HG03025 (cell line): ENCODE data around the gene CDH23.

ENCODE experiments used
- ATAC-seq: cut with Tn5 transposase; IDR thresholded peaks from one replicate; pipeline ENCODE4 v1.9.1; 2021; ENCODE audit warnings: mild to moderate bottlenecking, moderate library complexity; ENCODE audit not compliant: unreplicated experiment, low FRiP score

CDH23 gene

GRCh38 chr10:71665456-71665855 lies 268.7 kb downstream of the CDH23 start:
- ATAC-seq: no peak

GRCh38 chr10:71666639-71667386 lies 270.1 kb downstream of the CDH23 start:
- no peak for ATAC-seq

- ATAC-seq: no peak
These were observed 270.6 kb downstream of the CDH23 start for GRCh38 chr10:71667387-71667752.

- ATAC-seq: no peak
These were observed 275.6 kb downstream of the CDH23 start for GRCh38 chr10:71671994-71672946.

- no peak for ATAC-seq
These were observed 278.7 kb downstream of the CDH23 start for GRCh38 chr10:71675295-71675970.

- no peak for ATAC-seq
These were observed 280.5 kb downstream of the CDH23 start for GRCh38 chr10:71677261-71677660.

- no peak for ATAC-seq
These were observed 281.5 kb downstream of the CDH23 start for GRCh38 chr10:71678057-71678805.

- no peak for ATAC-seq
These were observed 282.7 kb downstream of the CDH23 start for GRCh38 chr10:71679425-71679824.

GRCh38 chr10:71681977-71682376 lies 285.3 kb downstream of the CDH23 start:
- ATAC-seq: no peak

GRCh38 chr10:71683301-71683700 lies 286.6 kb downstream of the CDH23 start:
- ATAC-seq: no peak

- ATAC-seq: no peak
These were observed 287.8 kb downstream of the CDH23 start for GRCh38 chr10:71684356-71685173.

- no peak for ATAC-seq
These were observed 289.0 kb downstream of the CDH23 start for GRCh38 chr10:71685554-71686232.

- no peak for ATAC-seq
These were observed 290.4 kb downstream of the CDH23 start for GRCh38 chr10:71687077-71687476.

GRCh38 chr10:71687480-71687879 lies 290.8 kb downstream of the CDH23 start:
- no peak for ATAC-seq

GRCh38 chr10:71688256-71688655 lies 291.5 kb downstream of the CDH23 start:
- no peak for ATAC-seq

GRCh38 chr10:71690094-71690720 lies 293.5 kb downstream of the CDH23 start:
- ATAC-seq: no peak

GRCh38 chr10:71691405-71691804 lies 294.7 kb downstream of the CDH23 start:
- ATAC-seq: no peak

- ATAC-seq: no peak
These were observed 296.0 kb downstream of the CDH23 start for GRCh38 chr10:71692598-71693306.
